OCI-LY3 (cell line): ENCODE measurements around the gene RNASET2.

ENCODE experiments used
- H2AFZ ChIP-seq: fragments of 200-600, 300-600 bp; shearing (Covaris generic); 2 replicates; pipeline ENCODE4 v1.6.0; 2014; ENCODE audit warnings: antibody characterized with exemption, low read depth, low read length
- H3K27ac ChIP-seq: fragments of 200-600, 300-600 bp; sonication (generic); 2 replicates; pipeline ENCODE4 v1.5.1; 2014; ENCODE audit warnings: mild to moderate bottlenecking, low read length, moderate library complexity, mixed read lengths
- H3K27me3 ChIP-seq: fragments of 200-600, 300-600 bp; sonication (generic); 2 replicates; pipeline ENCODE4 v1.6.1; 2014; ENCODE audit warnings: low read depth, low read length, mixed read lengths
- H3K36me3 ChIP-seq: fragments of 200-600, 300-600 bp; sonication (generic); replicated peaks from 2 replicates; pipeline ENCODE3; 2014; ENCODE audit warnings: low read depth, low read length, mixed read lengths
- H3K4me1 ChIP-seq: fragments of 300-600, 200-600 bp; sonication (generic); 2 replicates; pipeline ENCODE4 v1.6.1; 2014; ENCODE audit warnings: low read length, mixed read lengths
- H3K4me2 ChIP-seq: fragments of 200-600, 300-600 bp; sonication (generic); 2 replicates; pipeline ENCODE4 v1.6.1; 2014; ENCODE audit warnings: low read length, mixed read lengths
- H3K4me3 ChIP-seq: fragments of 300-600, 200-600 bp; sonication (generic); 2 replicates; pipeline ENCODE4 v1.5.1; 2014; ENCODE audit warnings: antibody characterized with exemption, mild to moderate bottlenecking, low read length, moderate library complexity
- H3K79me2 ChIP-seq: fragments of 300-600, 200-600 bp; shearing (Covaris generic); 2 replicates; pipeline ENCODE4 v1.6.1; 2014; ENCODE audit warnings: mild to moderate bottlenecking, low read length, mixed read lengths
- H3K9ac ChIP-seq: fragments of 300-600, 200-600 bp; shearing (Covaris generic); 2 replicates; pipeline ENCODE4 v1.6.0; 2014; ENCODE audit warnings: mild to moderate bottlenecking, low read length, moderate library complexity
- H3K9me3 ChIP-seq: fragments of 200-600, 300-600 bp; shearing (Covaris generic); 2 replicates; pipeline ENCODE4 v1.6.1; 2014; ENCODE audit warnings: low read length, mixed read lengths; ENCODE audit not compliant: insufficient read depth
- H4K20me1 ChIP-seq: fragments of 200-600, 300-600 bp; sonication (generic); 2 replicates; pipeline ENCODE4 v1.6.1; 2016; ENCODE audit warnings: low read length, mixed read lengths; ENCODE audit not compliant: insufficient read depth
- CTCF ChIP-seq: fragments of 200-600, 300-600 bp; sonication (generic); IDR thresholded peaks from 2 replicates; pipeline ENCODE4 v1.5.1; 2014; ENCODE audit warnings: antibody characterized with exemption, low read length, low read depth
- EZH2phosphoT487 ChIP-seq: fragments of 200-600 bp; shearing (Covaris generic); IDR thresholded peaks from 2 replicates; pipeline ENCODE4 v1.6.1; 2018; ENCODE audit warnings: antibody characterized with exemption, mixed run types, low read depth

RNASET2 gene

GRCh38 chr6:166930354-166930891 lies 25.9 kb downstream of the RNASET2 start:
- Histone ChIP-seq H3K27me3 (no peaks in the 10 kb centered on the region), H2AFZ (no peak overlapping the region), H4K20me1 (no peaks in the 10 kb centered on the region), H3K79me2 (no peaks in the 10 kb centered on the region), H3K4me1 (peaks cover 8% of the 10 kb centered on the region; the same call in 1 of the 2 replicates), H3K9ac (no peak overlapping the region), H3K36me3 (no peaks in the 10 kb centered on the region), H3K9me3 (no peaks in the 10 kb centered on the region), H3K27ac (no peak overlapping the region), H3K4me2 (no peak overlapping the region), H3K4me3 (no peak overlapping the region)
- no peak for TF ChIP-seq EZH2phosphoT487

GRCh38 chr6:166929542-166930189 lies 26.7 kb downstream of the RNASET2 start:
- H3K4me1 ChIP-seq = peaks cover 8% of the 10 kb centered on the region; the same call in 1 of the 2 replicates

GRCh38 chr6:166928644-166929541 lies 27.5 kb downstream of the RNASET2 start:
- Histone ChIP-seq H3K27ac (no peak overlapping the region), H3K79me2 (no peaks in the 10 kb centered on the region), H3K9ac (no peak overlapping the region), H3K9me3 (no peaks in the 10 kb centered on the region), H4K20me1 (no peaks in the 10 kb centered on the region), H3K36me3 (no peaks in the 10 kb centered on the region), H2AFZ (no peak overlapping the region), H3K4me3 (no peak overlapping the region), H3K4me1 (peaks cover 8% of the 10 kb centered on the region; the same call in 1 of the 2 replicates), H3K4me2 (no peak overlapping the region), H3K27me3 (no peaks in the 10 kb centered on the region)
- TF ChIP-seq EZH2phosphoT487 (no peak), CTCF (no peak)

More at GRCh38 chr6:166929542-166930189, 26.7 kb downstream of the RNASET2 start:
- no peak overlapping the region for H3K9ac ChIP-seq
- no peak overlapping the region for H3K4me2 ChIP-seq
- no peaks in the 10 kb centered on the region for H4K20me1 ChIP-seq
- H3K27ac ChIP-seq = no peak overlapping the region
- no peak overlapping the region for H2AFZ ChIP-seq
- H3K9me3 ChIP-seq = no peaks in the 10 kb centered on the region
- H3K4me3 ChIP-seq = no peak overlapping the region
- H3K79me2 ChIP-seq = no peaks in the 10 kb centered on the region
- no peaks in the 10 kb centered on the region for H3K36me3 ChIP-seq
- H3K27me3 ChIP-seq = no peaks in the 10 kb centered on the region
- no peak for TF ChIP-seq EZH2phosphoT487
- no peak for TF ChIP-seq CTCF

GRCh38 chr6:166927935-166928643 lies 28.3 kb downstream of the RNASET2 start:
- H3K79me2 ChIP-seq = no peaks in the 10 kb centered on the region
- TF ChIP-seq EZH2phosphoT487 (no peak), CTCF (no peak)
- no peaks in the 10 kb centered on the region for H3K27me3 ChIP-seq
- H3K9me3 ChIP-seq = no peaks in the 10 kb centered on the region
- no peak overlapping the region for H3K9ac ChIP-seq
- peaks cover 8% of the 10 kb centered on the region; the same call in 1 of the 2 replicates for H3K4me1 ChIP-seq
- H3K4me3 ChIP-seq = no peak overlapping the region
- no peak overlapping the region for H2AFZ ChIP-seq
- H4K20me1 ChIP-seq = no peaks in the 10 kb centered on the region
- no peak overlapping the region for H3K27ac ChIP-seq
- H3K4me2 ChIP-seq = no peak overlapping the region
- H3K36me3 ChIP-seq = no peaks in the 10 kb centered on the region
